ENCODE data around the gene ARL14EP.

Gene ARL14EP

GRCh38 chr11:30348035-30348434, 25.1 kb downstream of the ARL14EP start:
- no peaks in the 10 kb centered on the region for H3K4me1 ChIP-seq
- no peaks in the 10 kb centered on the region for H3K9me3 ChIP-seq
- H3K36me3 ChIP-seq = no peaks in the 10 kb centered on the region
- DNase-seq = no peak
- no peak overlapping the region for H3K4me3 ChIP-seq (ENCODE audit: low read depth, low read length)
- no peaks in the 10 kb centered on the region for H3K27me3 ChIP-seq
- no peak for TF ChIP-seq CTCF (IDR thresholded peaks at IDR 0.05; ENCODE audit: low read depth, low read length)

GRCh38 chr11:30349885-30350284, 27.0 kb downstream of the ARL14EP start:
- Histone ChIP-seq H3K9me3 (no peaks in the 10 kb centered on the region), H3K27me3 (no peaks in the 10 kb centered on the region), H3K36me3 (no peaks in the 10 kb centered on the region), H3K4me1 (no peaks in the 10 kb centered on the region), H3K4me3 (ENCODE audit: low read depth, low read length) (no peak overlapping the region)
- no peak for TF ChIP-seq CTCF (IDR thresholded peaks at IDR 0.05; ENCODE audit: low read depth, low read length)
- no peak for DNase-seq

GRCh38 chr11:30350384-30350783, 27.5 kb downstream of the ARL14EP start:
- no peak for TF ChIP-seq CTCF (IDR thresholded peaks at IDR 0.05; ENCODE audit: low read depth, low read length)
- Histone ChIP-seq H3K4me3 (ENCODE audit: low read depth, low read length) (no peak overlapping the region), H3K4me1 (no peaks in the 10 kb centered on the region), H3K9me3 (no peaks in the 10 kb centered on the region), H3K36me3 (no peaks in the 10 kb centered on the region), H3K27me3 (no peaks in the 10 kb centered on the region)
- DNase-seq = no peak

- no peak for DNase-seq
- Histone ChIP-seq H3K36me3 (no peaks in the 10 kb centered on the region), H3K4me3 (ENCODE audit: low read depth, low read length) (no peak overlapping the region), H3K4me1 (no peaks in the 10 kb centered on the region), H3K9me3 (no peaks in the 10 kb centered on the region), H3K27me3 (no peaks in the 10 kb centered on the region)
- no peak for TF ChIP-seq CTCF (IDR thresholded peaks at IDR 0.05; ENCODE audit: low read depth, low read length)
These were observed 28.2 kb downstream of the ARL14EP start for GRCh38 chr11:30351061-30351460.

GRCh38 chr11:30356391-30356790, 33.5 kb downstream of the ARL14EP start:
- no peaks in the 10 kb centered on the region for H3K27me3 ChIP-seq
- DNase-seq = no peak
- no peak overlapping the region for H3K4me3 ChIP-seq (ENCODE audit: low read depth, low read length)
- H3K9me3 ChIP-seq = no peaks in the 10 kb centered on the region
- no peaks in the 10 kb centered on the region for H3K4me1 ChIP-seq
- TF ChIP-seq CTCF (IDR thresholded peaks at IDR 0.05; ENCODE audit: low read depth, low read length) = no peak
- no peaks in the 10 kb centered on the region for H3K36me3 ChIP-seq

- no peaks in the 10 kb centered on the region for H3K27me3 ChIP-seq
- H3K4me1 ChIP-seq = no peaks in the 10 kb centered on the region
- no peak for DNase-seq
- H3K36me3 ChIP-seq = no peaks in the 10 kb centered on the region
- H3K4me3 ChIP-seq (ENCODE audit: low read depth, low read length) = no peak overlapping the region
- no peaks in the 10 kb centered on the region for H3K9me3 ChIP-seq
- no peak for TF ChIP-seq CTCF (IDR thresholded peaks at IDR 0.05; ENCODE audit: low read depth, low read length)
These were observed 35.0 kb downstream of the ARL14EP start for GRCh38 chr11:30357872-30358271.
